ENCODE measurements around the gene GPR87. TPM values are rescaled to one million over a fixed set of nuclear protein-coding genes. Genes with fewer than 3 reads are reported as not detected.

GPR87 gene
- total RNA-seq, 4 donors from 2014 or later: not detected

DNA sequence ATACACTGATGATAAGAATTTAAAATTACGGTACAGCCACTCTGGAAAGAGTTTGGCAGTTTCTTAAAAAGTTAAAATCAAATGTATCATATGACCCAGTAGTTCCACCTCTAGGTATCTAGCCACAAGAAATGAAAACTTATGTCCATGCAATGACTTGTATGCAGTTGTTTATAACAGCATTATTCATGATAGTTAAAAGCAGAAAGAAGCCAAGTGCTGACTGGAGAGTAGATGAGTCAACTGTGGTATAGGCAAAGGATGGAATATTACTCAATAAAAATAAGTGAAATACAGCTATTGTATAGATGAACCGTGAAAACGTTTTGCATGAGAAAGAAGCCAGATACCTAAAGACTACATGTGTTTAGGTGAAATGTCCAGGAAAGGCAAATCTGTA, 14.8 kb downstream of the GPR87 start:
- no peak for DNase-seq
- in situ Hi-C loops (cut with MboI; ENCODE audit: low pct_ligation_motif_present in 1 of 4, low pct_unique_long_range_greater_than_20kb in 1 of 4, low sequenced_read_pairs in 3 of 4): no loop called here

DNA sequence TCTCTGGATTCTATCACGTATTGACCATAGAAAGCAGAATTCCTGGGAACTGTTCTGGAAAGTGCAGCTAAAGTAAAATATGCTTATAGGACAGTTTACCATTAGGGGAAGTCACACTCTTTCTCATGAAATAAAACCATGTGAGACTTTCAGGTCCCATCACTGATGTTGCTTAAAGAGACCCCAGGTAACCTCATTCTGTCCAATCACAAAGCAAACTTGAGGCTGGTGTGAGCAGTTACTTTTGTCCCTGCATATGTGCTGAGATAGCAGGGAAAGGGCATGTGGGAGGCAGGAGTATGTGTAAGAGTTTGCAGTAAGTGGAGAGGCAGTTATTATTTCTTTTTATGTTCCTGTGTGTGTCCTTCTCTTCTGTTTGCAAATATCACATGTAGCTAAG, 16.1 kb downstream of the GPR87 start:
- Histone ChIP-seq H3K4me1 (peaks cover 0 to 6% (median 0%) of the 10 kb centered on the region in 4 donors), H3K36me3 (no peaks in the 10 kb centered on the region), H3K4me3 (no peak overlapping the region), H3K27ac (no peak overlapping the region), H3K27me3 (no peaks in the 10 kb centered on the region), H3K9me3 (no peaks in the 10 kb centered on the region)
- in situ Hi-C loops (cut with MboI; ENCODE audit: low pct_ligation_motif_present in 1 of 4, low pct_unique_long_range_greater_than_20kb in 1 of 4, low sequenced_read_pairs in 3 of 4) (no loop called here), intact Hi-C loops (cut with DNase I; ENCODE audit: low total_unique reads) (no loop called here)
- TF ChIP-seq POLR2AphosphoS5 (IDR thresholded peaks at IDR 0.05) (no peak), EP300 (IDR thresholded peaks at IDR 0.05; ENCODE audit: low read depth) (no peak), POLR2A (IDR thresholded peaks at IDR 0.05) (no peak)
- TF ChIP-seq, protein P1, sequence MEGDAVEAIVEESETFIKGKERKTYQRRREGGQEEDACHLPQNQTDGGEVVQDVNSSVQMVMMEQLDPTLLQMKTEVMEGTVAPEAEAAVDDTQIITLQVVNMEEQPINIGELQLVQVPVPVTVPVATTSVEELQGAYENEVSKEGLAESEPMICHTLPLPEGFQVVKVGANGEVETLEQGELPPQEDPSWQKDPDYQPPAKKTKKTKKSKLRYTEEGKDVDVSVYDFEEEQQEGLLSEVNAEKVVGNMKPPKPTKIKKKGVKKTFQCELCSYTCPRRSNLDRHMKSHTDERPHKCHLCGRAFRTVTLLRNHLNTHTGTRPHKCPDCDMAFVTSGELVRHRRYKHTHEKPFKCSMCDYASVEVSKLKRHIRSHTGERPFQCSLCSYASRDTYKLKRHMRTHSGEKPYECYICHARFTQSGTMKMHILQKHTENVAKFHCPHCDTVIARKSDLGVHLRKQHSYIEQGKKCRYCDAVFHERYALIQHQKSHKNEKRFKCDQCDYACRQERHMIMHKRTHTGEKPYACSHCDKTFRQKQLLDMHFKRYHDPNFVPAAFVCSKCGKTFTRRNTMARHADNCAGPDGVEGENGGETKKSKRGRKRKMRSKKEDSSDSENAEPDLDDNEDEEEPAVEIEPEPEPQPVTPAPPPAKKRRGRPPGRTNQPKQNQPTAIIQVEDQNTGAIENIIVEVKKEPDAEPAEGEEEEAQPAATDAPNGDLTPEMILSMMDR (IDR thresholded peaks at IDR 0.05): no peak
- DNase-seq: no peak
- WGBS, 2 donors (ENCODE audit: low coverage in 1 of 2): 67 to 92% methylated on average over 1 of the region's 1 CpG

More for the DNA sequence above, 14.8 kb downstream of the GPR87 start:
- no peaks in the 10 kb centered on the region for H3K9me3 ChIP-seq
- no peaks in the 10 kb centered on the region for H3K27me3 ChIP-seq
- peaks cover 0 to 6% (median 0%) of the 10 kb centered on the region in 4 donors for H3K4me1 ChIP-seq
- intact Hi-C loops (cut with DNase I; ENCODE audit: low total_unique reads): no loop called here
- H3K36me3 ChIP-seq: no peaks in the 10 kb centered on the region
- no peak overlapping the region for H3K27ac ChIP-seq
- H3K4me3 ChIP-seq: no peak overlapping the region
- no peak for TF ChIP-seq POLR2AphosphoS5 (IDR thresholded peaks at IDR 0.05)
- no peak for TF ChIP-seq POLR2A (IDR thresholded peaks at IDR 0.05)
- no peak for TF ChIP-seq EP300 (IDR thresholded peaks at IDR 0.05; ENCODE audit: low read depth)
- TF ChIP-seq, protein P1 (IDR thresholded peaks at IDR 0.05): no peak
- WGBS, 2 donors (ENCODE audit: low coverage in 1 of 2): 66 to 88% methylated on average over 3 of the region's 3 CpGs

DNA sequence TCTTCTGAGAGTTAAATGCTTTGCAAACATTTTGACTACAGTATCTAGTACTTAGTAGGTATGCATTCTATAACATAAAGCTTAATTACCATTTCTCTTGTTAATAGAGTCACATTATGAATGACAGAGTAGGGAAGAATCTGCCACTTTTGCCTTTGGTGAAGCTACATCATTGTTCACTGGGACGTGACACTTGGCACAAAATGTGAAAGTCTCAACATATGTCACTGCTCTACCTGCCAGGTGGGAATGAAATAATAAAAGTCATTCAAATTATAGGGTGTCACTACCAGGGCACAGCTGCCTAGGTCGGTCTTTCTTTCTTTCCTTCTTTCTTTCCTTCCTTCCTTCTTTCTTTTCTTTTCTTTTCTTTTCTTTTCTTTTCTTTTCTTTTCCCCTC, 17.6 kb downstream of the GPR87 start:
- H3K27ac ChIP-seq: no peak overlapping the region
- H3K36me3 ChIP-seq: no peaks in the 10 kb centered on the region
- in situ Hi-C loops (cut with MboI; ENCODE audit: low pct_ligation_motif_present in 1 of 4, low pct_unique_long_range_greater_than_20kb in 1 of 4, low sequenced_read_pairs in 3 of 4): loop anchor here in 1 of 4 donors (25.0 kb wide), 1 partner anchor 537 kb away; the partner anchor contains the start of gene SIAH2
- no peak for DNase-seq
- H3K4me1 ChIP-seq: no peaks in the 10 kb centered on the region
- no peaks in the 10 kb centered on the region for H3K27me3 ChIP-seq
- no peaks in the 10 kb centered on the region for H3K9me3 ChIP-seq
- H3K4me3 ChIP-seq: no peak overlapping the region
- TF ChIP-seq POLR2AphosphoS5 (IDR thresholded peaks at IDR 0.05) (no peak), POLR2A (IDR thresholded peaks at IDR 0.05) (no peak)
- WGBS, 2 donors (ENCODE audit: low coverage in 1 of 2): 43 to 55% methylated on average over 1 to 2 of the region's 2 CpGs
- intact Hi-C loops (cut with DNase I; ENCODE audit: low total_unique reads): no loop called here

DNA sequence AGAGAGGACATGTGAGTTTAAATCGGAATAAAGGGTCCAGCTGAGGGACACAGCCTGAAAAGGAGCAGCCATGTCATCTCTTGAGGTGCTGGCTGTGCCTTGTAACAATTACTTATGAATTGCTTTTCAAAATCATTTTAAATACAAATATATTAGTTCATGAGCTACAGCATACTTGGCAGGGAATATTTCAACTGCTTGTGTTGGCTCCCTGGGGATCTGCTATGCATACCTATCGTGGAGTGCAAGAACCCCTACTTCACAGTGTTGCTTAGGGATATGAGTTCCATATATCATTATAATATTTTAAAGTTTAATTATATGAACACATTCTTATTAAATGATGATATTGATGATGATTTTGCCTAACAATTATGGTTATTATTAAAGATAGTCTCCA, 19.2 kb downstream of the GPR87 start:
- Histone ChIP-seq H3K9me3 (no peaks in the 10 kb centered on the region), H3K27ac (no peak overlapping the region), H3K4me3 (no peak overlapping the region), H3K27me3 (no peaks in the 10 kb centered on the region), H3K4me1 (no peaks in the 10 kb centered on the region), H3K36me3 (no peaks in the 10 kb centered on the region)
- WGBS, 2 donors (ENCODE audit: low coverage in 1 of 2): 49 to 89% methylated on average over 2 of the region's 2 CpGs
- intact Hi-C loops (cut with DNase I; ENCODE audit: low total_unique reads) (no loop called here), in situ Hi-C loops (cut with MboI; ENCODE audit: low pct_ligation_motif_present in 1 of 4, low pct_unique_long_range_greater_than_20kb in 1 of 4, low sequenced_read_pairs in 3 of 4) (loop anchor here in 1 of 4 donors (25.0 kb wide), 1 partner anchor 535 kb away; the partner anchor contains the start of gene SIAH2)
- TF ChIP-seq POLR2A (IDR thresholded peaks at IDR 0.05) (no peak), EP300 (IDR thresholded peaks at IDR 0.05; ENCODE audit: low read depth) (no peak), POLR2AphosphoS5 (IDR thresholded peaks at IDR 0.05) (no peak)
- TF ChIP-seq, protein P1 (IDR thresholded peaks at IDR 0.05): no peak
- no peak for DNase-seq

DNA sequence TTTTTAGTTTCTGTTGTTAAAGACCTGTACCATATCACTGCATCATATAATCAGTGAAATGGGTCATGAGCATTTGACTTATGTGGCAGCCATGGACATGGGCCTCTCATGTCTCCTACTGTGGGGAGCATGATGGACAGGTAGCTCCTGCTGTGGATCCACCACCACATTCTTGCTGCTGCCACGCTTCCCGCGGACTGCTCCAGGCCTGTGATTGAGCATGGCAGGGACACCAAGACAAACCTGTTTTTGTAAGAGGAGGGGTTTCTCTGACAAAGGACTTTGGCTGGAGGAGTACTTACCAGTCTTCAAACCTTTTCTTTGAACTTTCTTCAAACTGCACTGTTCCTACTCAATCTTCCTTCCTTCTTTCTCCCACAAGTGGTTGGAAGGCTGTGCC, 20.4 kb downstream of the GPR87 start:
- H3K4me3 ChIP-seq: no peak overlapping the region
- DNase-seq: no peak
- no peaks in the 10 kb centered on the region for H3K36me3 ChIP-seq
- intact Hi-C loops (cut with DNase I; ENCODE audit: low total_unique reads): no loop called here
- H3K27ac ChIP-seq: no peak overlapping the region
- H3K27me3 ChIP-seq: no peaks in the 10 kb centered on the region
- 68 to 98% methylated on average over 2 to 3 of the region's 3 CpGs for WGBS, 2 donors (ENCODE audit: low coverage in 1 of 2)
- in situ Hi-C loops (cut with MboI; ENCODE audit: low pct_ligation_motif_present in 1 of 4, low pct_unique_long_range_greater_than_20kb in 1 of 4, low sequenced_read_pairs in 3 of 4): loop anchor here in 1 of 4 donors (25.0 kb wide), 1 partner anchor 534 kb away; the partner anchor contains the start of gene SIAH2
- TF ChIP-seq, protein P1 (IDR thresholded peaks at IDR 0.05): no peak
- TF ChIP-seq EP300 (IDR thresholded peaks at IDR 0.05; ENCODE audit: low read depth): no peak
- TF ChIP-seq POLR2AphosphoS5 (IDR thresholded peaks at IDR 0.05): no peak
- no peak for TF ChIP-seq POLR2A (IDR thresholded peaks at IDR 0.05)
- H3K4me1 ChIP-seq: no peaks in the 10 kb centered on the region
- H3K9me3 ChIP-seq: no peaks in the 10 kb centered on the region
